DND-41 (cell line): ENCODE results near the gene TMEFF1.

Experiments used
- EZH2 ChIP-seq: IDR thresholded peaks from 3 replicates; pipeline ENCODE4 v1.6.1; 2012; ENCODE audit warnings: borderline replicate concordance, low read depth, mild to moderate bottlenecking, moderate library complexity, low read length, inconsistent platforms; ENCODE audit not compliant: severe bottlenecking
- TF ChIP-seq, protein P1 (sequence below): IDR thresholded peaks from 2 replicates; pipeline ENCODE4 v1.5.1; 2012; ENCODE audit warnings: borderline replicate concordance, low read length, moderate library complexity, mild to moderate bottlenecking; ENCODE audit not compliant: poor library complexity, severe bottlenecking; ENCODE audit errors: extremely low read depth

- TF ChIP-seq, protein P1, sequence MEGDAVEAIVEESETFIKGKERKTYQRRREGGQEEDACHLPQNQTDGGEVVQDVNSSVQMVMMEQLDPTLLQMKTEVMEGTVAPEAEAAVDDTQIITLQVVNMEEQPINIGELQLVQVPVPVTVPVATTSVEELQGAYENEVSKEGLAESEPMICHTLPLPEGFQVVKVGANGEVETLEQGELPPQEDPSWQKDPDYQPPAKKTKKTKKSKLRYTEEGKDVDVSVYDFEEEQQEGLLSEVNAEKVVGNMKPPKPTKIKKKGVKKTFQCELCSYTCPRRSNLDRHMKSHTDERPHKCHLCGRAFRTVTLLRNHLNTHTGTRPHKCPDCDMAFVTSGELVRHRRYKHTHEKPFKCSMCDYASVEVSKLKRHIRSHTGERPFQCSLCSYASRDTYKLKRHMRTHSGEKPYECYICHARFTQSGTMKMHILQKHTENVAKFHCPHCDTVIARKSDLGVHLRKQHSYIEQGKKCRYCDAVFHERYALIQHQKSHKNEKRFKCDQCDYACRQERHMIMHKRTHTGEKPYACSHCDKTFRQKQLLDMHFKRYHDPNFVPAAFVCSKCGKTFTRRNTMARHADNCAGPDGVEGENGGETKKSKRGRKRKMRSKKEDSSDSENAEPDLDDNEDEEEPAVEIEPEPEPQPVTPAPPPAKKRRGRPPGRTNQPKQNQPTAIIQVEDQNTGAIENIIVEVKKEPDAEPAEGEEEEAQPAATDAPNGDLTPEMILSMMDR: no peak
- no peak for TF ChIP-seq EZH2
These were observed 40.2 kb upstream of the TMEFF1 start for GRCh38 chr9:100432736-100433135.
